ENCODE data around the gene TMEM145.

GRCh38 chr19:42290136-42290522, 23.0 kb upstream of the TMEM145 start:
- TF ChIP-seq CTCF (IDR thresholded peaks at IDR 0.05): no peak
- no peak for TF ChIP-seq SIN3A (IDR thresholded peaks at IDR 0.05; ENCODE audit: borderline replicate concordance, insufficient read depth, low read depth, low read length)
- TF ChIP-seq POLR2AphosphoS5 (IDR thresholded peaks at IDR 0.05; ENCODE audit: low read depth, low read length): no peak

Data from Panc1 (cell line).